GM18508 (cell line): ENCODE measurements around the gene AP3S1.
"Not testable (repeated sequence)": the region's sequence is repeated elsewhere in the genome, so short reads cannot be mapped to it uniquely, and the experiment has no call there.

ENCODE experiments used
- ATAC-seq: cut with Tn5 transposase; IDR thresholded peaks from one replicate; pipeline ENCODE4 v1.9.1; 2021; ENCODE audit warnings: moderate number of reproducible peaks; ENCODE audit not compliant: insufficient read depth, unreplicated experiment

Gene AP3S1

DNA sequence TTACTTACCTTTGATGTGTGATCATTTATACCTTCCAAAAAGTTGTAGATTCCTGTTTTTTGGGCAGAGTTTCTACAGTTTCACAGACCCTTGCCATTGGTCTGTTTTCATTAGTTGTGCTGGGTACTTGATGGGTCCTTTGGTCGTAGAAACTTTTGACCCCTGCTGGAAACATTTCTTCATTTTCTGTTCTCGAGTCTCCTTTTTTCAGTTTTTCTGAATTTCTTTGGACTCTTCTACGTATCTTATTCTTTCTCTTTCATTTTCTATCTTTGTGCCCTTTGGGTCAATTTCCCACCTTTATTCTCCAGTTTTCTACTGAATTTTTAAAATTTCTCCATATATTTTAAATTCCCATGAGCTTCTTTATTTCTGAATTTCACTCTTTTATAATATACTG, 16.7 kb downstream of the AP3S1 start:
- no peak for ATAC-seq

DNA sequence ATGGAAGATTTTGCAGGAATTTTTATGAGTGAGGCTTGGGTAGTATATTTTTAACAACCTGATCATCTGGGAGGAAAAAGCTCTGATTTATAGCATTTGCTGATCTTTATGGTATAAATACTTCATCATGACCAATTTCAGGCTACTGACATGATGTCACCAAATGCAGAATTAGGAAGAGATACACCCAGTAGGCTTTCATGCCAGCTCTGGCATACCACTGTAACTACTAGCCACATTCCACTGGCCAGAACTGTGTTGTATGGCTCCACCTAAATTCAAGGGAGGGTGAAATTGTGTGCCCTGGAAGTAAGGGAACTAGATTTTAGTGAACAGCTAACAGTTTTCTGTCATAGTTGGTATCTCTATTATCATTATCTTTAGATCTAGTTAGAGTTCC, 17.6 kb downstream of the AP3S1 start:
- ATAC-seq: no peak

DNA sequence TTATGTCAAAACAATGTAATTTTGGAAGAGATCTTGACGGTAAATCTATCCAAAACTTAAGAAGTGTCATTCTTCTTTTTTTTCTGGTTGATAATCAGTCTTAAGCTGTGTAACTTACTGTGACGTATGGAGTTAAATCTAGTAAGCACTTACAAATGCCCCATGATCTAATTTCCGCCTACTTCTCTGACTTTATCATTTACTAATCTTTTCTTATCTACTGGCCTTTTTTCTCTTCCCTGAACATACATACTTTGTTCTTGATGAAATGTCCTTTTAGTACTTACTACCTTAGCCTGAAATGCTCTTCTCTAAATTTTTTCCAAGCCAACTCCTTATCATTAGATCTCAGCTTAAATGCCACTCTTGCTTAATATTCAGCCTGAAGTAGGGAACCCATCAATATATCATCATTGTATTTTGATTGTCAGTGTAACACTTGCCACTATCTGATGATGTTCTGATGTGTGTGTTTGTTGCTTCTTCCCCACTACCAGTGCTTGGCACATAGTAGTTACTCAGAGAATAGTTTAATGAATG, 27.6 kb downstream of the AP3S1 start:
- ATAC-seq: no peak

DNA sequence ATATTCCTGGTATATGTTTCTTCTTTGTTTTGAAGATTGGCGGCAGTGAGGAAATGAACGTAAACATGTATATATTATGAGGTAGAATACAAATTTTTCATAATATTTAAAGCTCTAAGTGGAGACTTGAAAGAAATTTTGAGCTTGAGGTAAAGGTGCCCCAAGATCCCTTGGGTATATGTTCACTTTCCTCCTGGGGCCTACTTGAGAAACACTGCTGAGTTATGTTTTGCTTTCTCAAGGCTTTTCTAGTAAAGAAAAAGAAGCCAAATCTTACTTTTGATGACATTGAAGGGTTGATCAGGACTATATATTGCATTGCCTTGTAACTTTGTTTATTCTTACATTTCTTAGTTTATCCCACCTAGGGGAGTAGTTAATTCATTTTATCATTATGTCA, 30.7 kb downstream of the AP3S1 start:
- no peak for ATAC-seq

DNA sequence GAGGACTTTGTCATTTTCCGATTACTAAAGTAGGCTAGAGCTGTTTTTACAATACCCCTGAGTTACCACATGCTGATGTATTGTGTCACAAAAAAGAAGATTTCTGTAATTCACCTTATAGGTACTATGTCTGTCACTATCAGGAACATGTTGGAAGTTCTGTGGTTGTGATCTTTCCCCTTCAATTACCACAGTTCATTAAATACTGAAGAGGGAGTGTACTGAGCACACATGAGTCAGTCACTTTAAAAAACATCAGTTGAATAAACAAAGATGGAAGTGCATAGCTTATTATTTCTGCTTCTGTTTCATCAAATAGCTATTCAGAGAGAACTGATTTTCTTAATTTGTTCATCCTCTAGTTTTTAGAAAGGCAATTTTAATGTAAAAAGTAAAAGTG, 31.7 kb downstream of the AP3S1 start:
- ATAC-seq: no peak

DNA sequence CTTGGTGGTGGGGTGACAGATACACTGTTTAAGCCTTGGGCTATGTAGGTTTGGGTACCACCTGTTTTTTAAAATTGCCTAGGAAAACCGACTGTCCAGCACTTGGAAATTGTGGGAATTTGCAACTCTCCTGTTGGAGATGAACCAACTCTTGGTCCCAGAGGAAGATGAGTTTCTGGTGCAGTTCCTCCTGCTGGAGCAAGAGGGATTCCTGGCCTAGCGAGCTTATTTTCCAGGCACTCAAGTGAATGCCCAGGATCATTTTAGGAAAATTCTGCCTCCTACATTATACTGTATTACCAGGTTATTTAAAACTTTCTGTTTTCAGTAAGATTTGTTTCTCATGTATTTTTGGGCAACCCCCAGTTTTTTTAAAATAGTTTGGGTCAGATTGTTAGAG, 33.7 kb downstream of the AP3S1 start:
- no peak for ATAC-seq

DNA sequence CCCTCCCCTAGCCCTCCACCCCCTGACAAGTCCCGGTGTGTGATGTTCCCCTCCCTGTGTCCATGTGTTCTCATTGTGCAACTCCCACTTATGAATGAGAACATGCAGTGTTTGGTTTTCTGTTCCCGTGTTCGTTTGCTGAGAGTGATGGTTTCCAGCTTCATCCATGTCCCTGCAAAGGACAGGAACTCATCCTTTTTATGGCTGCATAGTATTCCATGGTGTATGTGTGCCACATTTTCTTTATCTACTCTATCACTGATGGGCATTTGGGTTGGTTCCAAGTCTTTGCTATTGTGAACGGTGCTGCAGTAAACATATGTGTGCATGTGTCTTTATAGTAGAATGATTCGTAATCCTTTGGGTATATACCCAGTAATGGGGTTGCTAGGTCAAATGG, 35.6 kb downstream of the AP3S1 start:
- not testable (repeated sequence) for ATAC-seq

DNA sequence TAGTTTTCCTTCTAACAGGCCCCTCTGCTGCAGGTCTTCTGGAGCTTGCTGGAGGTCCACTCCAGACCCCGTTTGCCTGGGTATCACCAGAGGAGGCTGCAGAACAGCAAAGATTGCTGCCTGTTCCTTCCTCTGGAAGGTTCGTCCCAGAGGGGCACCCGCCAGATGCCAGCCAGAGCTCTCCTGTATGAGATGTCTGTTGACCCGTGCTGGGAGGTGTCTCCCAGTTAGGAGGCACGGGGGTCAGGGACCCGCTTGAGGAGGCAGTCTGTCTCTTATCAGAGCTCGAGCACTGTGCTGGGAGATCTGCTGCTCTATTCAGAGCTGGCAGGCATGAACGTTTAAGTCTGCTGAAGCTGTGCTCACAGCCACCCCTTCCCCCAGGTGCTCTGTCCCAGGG, 40.7 kb downstream of the AP3S1 start:
- ATAC-seq: not testable (repeated sequence)

DNA sequence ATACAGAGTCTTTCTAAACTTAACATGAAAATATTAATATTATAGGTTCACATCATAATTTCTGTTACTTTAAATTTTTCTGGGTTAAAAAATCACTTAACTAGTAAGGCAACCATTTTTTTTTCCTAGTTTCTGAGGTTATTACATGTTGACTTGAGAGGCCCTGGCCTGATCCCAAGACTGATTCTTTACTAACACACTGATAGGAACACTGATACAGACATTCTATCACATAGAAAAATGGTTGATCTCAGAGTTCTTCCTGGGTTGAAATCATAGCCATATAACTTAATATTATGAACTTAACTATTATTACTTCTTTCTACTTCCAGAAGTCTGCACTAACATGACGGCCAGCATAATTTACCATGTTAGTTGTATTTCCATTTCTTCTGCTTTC, 43.0 kb downstream of the AP3S1 start:
- no peak for ATAC-seq

DNA sequence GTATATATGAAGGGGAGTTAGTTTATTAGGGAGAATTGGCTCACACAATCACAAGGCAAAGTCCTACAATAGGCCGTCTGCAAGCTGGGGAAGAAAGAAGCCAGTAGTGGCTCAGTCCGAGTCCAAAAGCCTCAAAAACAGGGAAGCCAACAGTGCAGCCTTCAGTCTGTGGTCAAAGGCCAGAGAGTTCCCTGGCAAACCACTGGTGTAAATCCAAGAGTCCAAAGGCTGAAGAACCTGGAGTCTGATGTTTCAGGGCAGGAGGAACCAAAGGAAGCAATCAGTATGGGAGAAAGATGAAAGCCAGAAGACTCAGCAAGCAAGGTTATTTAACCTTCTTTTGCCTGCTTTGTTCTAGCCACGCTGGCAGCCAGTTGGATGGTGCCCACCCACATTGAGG, 43.5 kb downstream of the AP3S1 start:
- not testable (repeated sequence) for ATAC-seq

DNA sequence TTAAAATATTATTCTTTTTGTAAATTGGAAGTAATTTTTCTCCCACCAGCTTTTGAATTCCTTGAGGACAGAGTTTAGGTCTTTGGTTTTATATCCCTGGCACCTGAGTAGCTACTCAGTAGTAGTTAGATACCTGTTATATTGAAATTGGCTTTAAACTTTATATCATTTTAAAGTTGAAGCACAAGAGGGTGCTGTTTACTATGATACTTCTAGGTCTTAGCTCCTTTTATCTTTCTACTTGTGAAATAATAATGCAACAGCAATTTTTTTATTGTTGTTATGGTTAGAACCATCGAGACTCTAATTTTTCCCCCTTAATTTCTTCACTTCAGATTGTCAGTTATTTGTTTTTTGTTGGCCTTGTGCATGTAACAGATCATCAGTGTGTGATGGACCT, 46.3 kb downstream of the AP3S1 start:
- ATAC-seq: no peak

DNA sequence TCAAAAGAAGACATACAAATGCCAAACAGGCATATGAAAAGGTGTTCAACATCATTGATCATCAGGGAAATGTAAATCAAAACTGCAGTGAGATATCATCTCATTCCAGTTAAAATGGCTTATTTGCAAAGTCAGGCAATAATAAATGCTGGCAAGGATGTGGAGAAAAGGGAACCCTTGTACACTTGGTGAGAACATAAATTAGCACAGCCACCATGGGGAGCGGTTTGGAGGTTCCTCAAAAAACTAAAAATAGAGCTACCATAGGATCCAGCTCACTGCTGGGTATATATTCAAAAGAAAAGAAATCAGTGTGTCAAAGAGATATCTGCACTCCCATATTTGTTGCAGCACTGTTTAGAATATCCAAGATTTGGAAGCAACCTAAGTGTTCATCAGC, 50.3 kb downstream of the AP3S1 start:
- ATAC-seq: no peak

DNA sequence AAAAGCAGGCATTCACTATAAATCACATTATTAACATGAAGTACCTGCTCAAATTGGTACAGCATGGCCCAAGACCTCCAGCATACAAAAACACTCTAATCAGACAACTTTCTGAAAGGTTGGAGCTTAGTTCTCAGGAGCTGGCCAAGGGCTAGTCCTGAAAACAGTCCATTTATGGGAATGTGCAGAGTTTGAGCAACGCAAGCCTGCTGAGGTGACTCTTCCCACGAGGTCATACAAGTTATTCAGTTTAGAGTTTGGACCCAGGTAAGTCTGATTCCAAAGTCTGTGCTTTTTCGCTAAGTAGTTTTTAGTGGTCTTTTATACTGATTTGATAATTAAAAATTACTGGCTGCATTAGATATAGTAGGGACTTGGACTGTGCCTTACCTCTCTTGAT, 52.6 kb downstream of the AP3S1 start:
- ATAC-seq: no peak

DNA sequence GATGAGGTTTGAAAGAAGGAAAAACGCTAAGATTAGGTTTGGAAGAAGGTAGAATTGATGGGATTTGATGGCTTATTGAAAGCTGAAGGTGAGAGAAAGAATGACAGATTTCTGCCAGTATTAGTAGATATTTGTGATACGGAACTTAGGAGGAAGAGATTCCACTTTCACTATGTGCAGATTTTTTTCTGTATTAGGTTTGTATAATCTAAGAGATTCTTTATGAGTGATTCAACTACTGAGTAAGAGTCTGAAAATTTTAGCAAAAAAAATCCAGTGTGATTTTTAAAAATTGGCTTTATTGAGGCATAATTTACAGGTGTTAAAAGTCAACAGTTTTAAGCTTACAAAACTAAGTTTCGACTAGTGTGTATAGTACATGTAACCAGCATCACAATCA, 54.1 kb downstream of the AP3S1 start:
- no peak for ATAC-seq

DNA sequence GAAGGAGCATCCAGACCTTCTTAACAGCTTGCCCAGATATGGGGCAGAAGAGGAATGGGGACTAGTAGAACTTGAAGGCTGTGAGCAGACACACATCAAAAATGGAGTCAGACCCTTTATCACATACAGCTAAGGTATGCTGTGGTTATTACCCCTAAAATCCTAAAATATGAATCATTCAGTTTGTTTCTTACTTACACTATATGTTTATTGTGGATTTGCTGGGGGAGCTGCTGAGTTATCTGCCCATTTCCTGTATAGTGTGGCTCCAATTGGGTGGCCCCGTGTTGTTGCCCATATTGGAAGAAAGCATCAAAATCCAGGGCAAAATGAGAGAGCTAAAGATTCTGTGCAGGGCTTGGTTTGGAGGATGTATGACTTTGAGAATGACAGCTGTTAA, 56.9 kb downstream of the AP3S1 start:
- ATAC-seq: no peak

DNA sequence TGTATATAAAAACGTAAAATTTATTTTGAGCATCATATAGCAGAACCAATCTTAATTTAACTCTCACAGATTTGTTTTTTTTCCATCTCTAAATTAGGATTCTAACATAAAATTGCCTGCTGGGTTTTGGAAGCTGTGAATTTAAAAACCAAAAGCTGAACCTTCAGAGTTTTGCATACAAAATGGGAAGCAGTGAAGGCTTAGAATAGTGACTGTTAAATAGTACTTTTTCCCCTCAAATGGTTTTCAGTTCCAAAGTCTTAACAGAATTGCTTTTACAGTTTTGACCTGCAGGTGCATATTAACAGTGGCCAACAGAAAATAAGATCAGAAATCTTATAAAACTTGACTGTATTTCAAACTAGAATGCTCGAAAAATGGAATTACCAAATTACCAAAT, 65.4 kb downstream of the AP3S1 start:
- ATAC-seq: no peak

DNA sequence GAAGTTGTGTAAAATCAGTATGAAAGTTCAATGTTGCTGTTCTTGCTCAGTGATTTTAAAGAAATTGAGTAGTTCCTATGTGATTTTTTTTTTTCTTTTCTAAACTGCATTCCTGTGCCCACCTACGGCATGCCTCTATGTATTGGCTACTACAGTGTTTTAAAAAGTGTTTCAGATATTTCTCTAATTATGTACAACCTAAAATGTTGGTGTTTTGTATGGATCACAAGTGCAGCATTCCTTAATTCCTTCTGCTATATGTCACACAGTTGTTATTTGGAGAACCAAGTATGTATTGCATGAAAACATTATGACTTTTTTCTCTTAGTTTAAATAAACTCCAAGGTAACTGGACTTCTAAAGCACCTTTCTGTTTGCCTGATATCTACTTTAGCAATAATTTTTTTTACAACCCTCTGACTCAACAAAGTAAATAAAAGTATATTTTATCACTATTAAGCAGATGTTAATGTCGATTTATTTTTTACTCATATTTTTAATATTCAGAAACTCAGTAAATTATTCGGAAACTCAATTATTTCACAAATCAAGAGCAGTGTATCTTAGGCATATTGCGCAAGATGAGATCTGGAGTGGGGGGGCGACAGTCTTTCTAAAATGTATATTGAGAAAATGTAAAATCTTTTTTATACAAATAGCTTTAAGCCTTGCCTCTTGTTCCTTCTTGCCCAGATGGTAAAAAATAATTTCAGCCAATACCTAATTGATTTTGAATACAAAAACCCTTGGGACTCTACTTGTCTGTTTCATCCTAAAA, 72.1 kb downstream of the AP3S1 start:
- ATAC-seq: not testable (repeated sequence)

DNA sequence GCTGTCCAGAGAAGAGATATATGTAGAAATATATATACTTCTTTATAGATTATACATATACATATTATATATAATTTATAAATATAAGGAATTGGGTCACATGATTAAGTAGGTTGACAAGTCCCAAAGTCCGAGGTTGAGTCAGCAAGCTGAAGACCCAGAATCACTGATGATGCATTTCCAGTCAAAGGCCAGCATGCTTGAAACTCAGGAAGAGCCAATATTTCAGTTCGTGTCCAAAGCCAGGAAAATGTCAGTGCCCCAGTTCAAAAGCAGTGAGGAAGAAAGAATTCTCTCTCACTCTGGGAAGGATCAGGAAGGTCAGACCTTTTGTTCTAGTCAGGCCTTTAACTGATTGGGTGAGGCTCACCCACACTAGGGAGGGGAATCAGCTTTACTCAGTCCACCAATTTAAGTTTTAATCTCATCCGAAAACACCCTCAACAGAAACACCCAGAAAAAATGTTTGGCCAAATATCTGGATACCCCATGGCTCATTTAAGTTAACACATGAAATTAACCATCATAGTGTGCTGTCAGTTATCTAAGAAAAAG, 78.5 kb downstream of the AP3S1 start:
- no peak for ATAC-seq

DNA sequence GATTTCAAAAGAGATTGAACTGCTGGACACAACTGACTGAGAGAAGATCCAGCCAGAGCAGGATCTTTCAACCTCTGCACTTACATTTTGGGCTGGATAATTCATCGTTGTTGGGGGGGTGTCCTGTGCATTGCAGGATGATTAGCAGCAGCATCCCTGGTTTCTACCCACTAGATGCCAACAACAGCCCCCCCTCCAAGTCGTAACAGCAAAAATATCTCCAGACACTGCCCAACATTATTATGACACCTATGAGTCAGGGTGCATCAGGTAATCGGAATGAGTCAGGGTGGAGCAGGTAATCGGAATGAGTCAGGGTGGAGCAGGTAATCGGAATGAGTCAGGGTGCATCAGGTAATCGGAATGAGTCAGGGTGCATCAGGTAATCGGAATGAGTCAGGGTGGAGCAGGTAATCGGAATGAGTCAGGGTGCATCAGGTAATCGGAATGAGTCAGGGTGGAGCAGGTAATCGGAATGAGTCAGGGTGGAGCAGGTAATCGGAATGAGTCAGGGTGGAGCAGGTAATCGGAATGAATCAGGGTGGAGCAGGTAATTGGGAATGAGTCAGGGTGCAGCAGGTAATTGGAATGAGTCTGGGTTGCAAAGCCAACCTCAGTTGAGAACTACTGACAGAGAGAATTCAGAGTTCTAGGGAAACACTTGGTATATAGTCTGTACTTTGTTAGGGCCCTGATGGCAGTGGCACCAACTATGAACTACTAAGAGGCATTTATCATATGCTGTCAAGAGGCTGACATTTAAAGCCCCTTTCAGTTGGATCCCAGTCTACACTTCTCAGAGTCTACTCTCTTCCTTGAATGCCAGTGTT, 87.1 kb downstream of the AP3S1 start:
- ATAC-seq: not testable (repeated sequence)

DNA sequence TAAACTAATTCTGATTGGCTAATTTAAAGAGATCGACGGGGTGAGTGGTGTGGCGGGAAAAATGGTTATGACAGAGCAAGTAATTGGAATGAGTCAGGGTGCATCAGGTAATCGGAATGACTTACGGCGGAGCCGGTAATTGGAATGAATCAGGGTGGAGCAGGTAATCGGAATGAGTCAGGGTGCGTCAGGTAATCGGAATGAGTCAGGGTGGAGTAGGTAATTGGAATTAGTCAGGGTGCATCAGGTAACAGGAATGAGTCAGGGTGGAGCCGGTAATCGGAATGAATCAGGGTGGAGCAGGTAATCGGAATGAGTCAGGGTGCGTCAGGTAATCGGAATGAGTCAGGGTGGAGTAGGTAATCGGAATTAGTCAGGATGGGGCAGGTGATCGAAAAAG, 88.4 kb downstream of the AP3S1 start:
- not testable (repeated sequence) for ATAC-seq

DNA sequence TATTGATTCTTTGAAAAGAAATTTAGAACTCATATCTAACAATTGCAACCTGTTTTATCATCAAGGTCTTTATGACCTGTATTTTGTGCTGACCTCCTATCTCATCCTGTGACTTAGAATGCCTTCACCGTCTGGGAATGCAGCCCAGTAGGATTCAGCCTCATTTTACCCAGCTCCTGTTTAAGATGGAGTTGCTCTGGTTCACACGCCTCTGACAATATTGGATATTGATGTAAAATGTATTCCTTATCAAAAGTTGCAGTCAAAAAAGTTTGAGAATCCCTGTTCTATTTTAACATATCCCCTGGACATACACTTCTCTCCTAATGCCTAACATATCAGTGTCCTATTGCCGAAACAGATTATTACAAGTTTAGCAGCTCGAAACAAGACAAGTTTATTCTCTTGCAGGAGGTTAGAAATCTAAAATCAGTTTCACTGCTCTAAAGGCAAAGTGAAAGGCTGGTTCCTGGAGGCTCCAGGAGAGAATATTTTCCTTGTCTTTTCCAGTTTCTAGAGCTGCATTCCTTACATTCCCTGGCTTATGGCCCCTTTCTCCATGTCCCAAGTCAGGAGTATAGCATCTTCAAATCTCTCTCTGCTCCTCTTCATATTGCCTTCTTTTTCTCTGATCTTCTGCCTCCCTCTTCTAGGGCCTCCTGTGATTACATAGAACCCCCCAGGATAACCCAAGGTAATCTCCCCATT, 89.0 kb downstream of the AP3S1 start:
- no peak for ATAC-seq
